ENCODE data around the gene GPM6B.

GPM6B gene

GRCh38 chrX:13821738-13822137 lies 4.8 kb upstream of the GPM6B start:
- H2AFZ ChIP-seq (ENCODE audit: low read length), result no peak overlapping the region
- DNase-seq, result no peak
- no peak overlapping the region for H3K4me3 ChIP-seq (ENCODE audit: low read length)
- no peak overlapping the region for H3K27ac ChIP-seq (ENCODE audit: low read length)
- no peaks in the 10 kb centered on the region for H4K20me1 ChIP-seq (ENCODE audit: insufficient read depth, low read length)
- H3K79me2 ChIP-seq (ENCODE audit: low read length), result no peaks in the 10 kb centered on the region
- no peaks in the 10 kb centered on the region for H3K9me3 ChIP-seq (replicated peaks; ENCODE audit: insufficient read depth, low read length)
- no peaks in the 10 kb centered on the region for H3K4me1 ChIP-seq (ENCODE audit: low read length)
- no peak overlapping the region for H3K9ac ChIP-seq (ENCODE audit: low read length)
- no peaks in the 10 kb centered on the region for H3F3A ChIP-seq (ENCODE audit: insufficient read depth, low read length)
- H3K27me3 ChIP-seq (replicated peaks; ENCODE audit: insufficient read depth, low read length), result no peaks in the 10 kb centered on the region
- no peaks in the 10 kb centered on the region for H3K9me2 ChIP-seq (replicated peaks; ENCODE audit: insufficient read depth, low read length)
- no peak for TF ChIP-seq EZH2phosphoT487 (IDR thresholded peaks at IDR 0.05; ENCODE audit: low read length)
- no peak for TF ChIP-seq CTCF (IDR thresholded peaks at IDR 0.05; ENCODE audit: low read length)
- no peak for TF ChIP-seq EZH2 (optimal IDR thresholded peaks at IDR 0.05; ENCODE audit: low read depth, low read length)
- H3K36me3 ChIP-seq (replicated peaks; ENCODE audit: insufficient read depth, low read length), result no peaks in the 10 kb centered on the region
- H3K4me2 ChIP-seq (ENCODE audit: low read depth, low read length), result no peak overlapping the region

GRCh38 chrX:13816176-13816575 lies 717 bp downstream of the GPM6B start:
- no peak for TF ChIP-seq CTCF (IDR thresholded peaks at IDR 0.05; ENCODE audit: low read length)
- Histone ChIP-seq H4K20me1 (ENCODE audit: insufficient read depth, low read length) (no peaks in the 10 kb centered on the region), H3K9ac (ENCODE audit: low read length) (no peak overlapping the region), H3K9me2 (replicated peaks; ENCODE audit: insufficient read depth, low read length) (no peaks in the 10 kb centered on the region), H3K9me3 (replicated peaks; ENCODE audit: insufficient read depth, low read length) (no peaks in the 10 kb centered on the region), H3K4me2 (ENCODE audit: low read depth, low read length) (no peak overlapping the region), H3K27me3 (replicated peaks; ENCODE audit: insufficient read depth, low read length) (no peaks in the 10 kb centered on the region), H3F3A (ENCODE audit: insufficient read depth, low read length) (no peaks in the 10 kb centered on the region), H2AFZ (ENCODE audit: low read length) (no peak overlapping the region), H3K27ac (ENCODE audit: low read length) (no peak overlapping the region), H3K36me3 (replicated peaks; ENCODE audit: insufficient read depth, low read length) (no peaks in the 10 kb centered on the region), H3K79me2 (ENCODE audit: low read length) (no peaks in the 10 kb centered on the region), H3K4me1 (ENCODE audit: low read length) (no peaks in the 10 kb centered on the region), H3K4me3 (ENCODE audit: low read length) (no peak overlapping the region)
- DNase-seq, result no peak

GRCh38 chrX:13815664-13816063 lies 1.2 kb downstream of the GPM6B start:
- H3K9ac ChIP-seq (ENCODE audit: low read length), result no peak overlapping the region
- no peaks in the 10 kb centered on the region for H3K36me3 ChIP-seq (replicated peaks; ENCODE audit: insufficient read depth, low read length)
- H3K9me2 ChIP-seq (replicated peaks; ENCODE audit: insufficient read depth, low read length), result no peaks in the 10 kb centered on the region
- no peak overlapping the region for H2AFZ ChIP-seq (ENCODE audit: low read length)
- no peak for TF ChIP-seq CTCF (IDR thresholded peaks at IDR 0.05; ENCODE audit: low read length)
- no peak for TF ChIP-seq EZH2 (optimal IDR thresholded peaks at IDR 0.05; ENCODE audit: low read depth, low read length)
- no peak for TF ChIP-seq EZH2phosphoT487 (IDR thresholded peaks at IDR 0.05; ENCODE audit: low read length)
- no peak overlapping the region for H3K27ac ChIP-seq (ENCODE audit: low read length)
- DNase-seq, result no peak
- no peak overlapping the region for H3K4me2 ChIP-seq (ENCODE audit: low read depth, low read length)
- H3K79me2 ChIP-seq (ENCODE audit: low read length), result no peaks in the 10 kb centered on the region
- no peaks in the 10 kb centered on the region for H4K20me1 ChIP-seq (ENCODE audit: insufficient read depth, low read length)
- no peaks in the 10 kb centered on the region for H3F3A ChIP-seq (ENCODE audit: insufficient read depth, low read length)
- no peak overlapping the region for H3K4me3 ChIP-seq (ENCODE audit: low read length)
- H3K4me1 ChIP-seq (ENCODE audit: low read length), result no peaks in the 10 kb centered on the region
- no peaks in the 10 kb centered on the region for H3K27me3 ChIP-seq (replicated peaks; ENCODE audit: insufficient read depth, low read length)
- H3K9me3 ChIP-seq (replicated peaks; ENCODE audit: insufficient read depth, low read length), result no peaks in the 10 kb centered on the region
